Stimulated activated CD4-positive, alpha-beta T cell treated with anti-CD3 and anti-CD28 coated beads, TNF-alpha, amount 100 ng/mL, for 4 hours (primary cell): Measurements from ENCODE around the gene PPP1R1B.
"Not testable (repeated sequence)": the region's sequence is repeated elsewhere in the genome, so short reads cannot be mapped to it uniquely, and the experiment has no call there.

Experiments
- DNase-seq, 3 experiments: peaks; one replicate each; pipeline ENCODE4 v3.0.0-alpha.2; 2020; ENCODE audit warnings: low read depth in 3 of 3

The PPP1R1B gene

GRCh38 chr17:39626171-39627046 lies at the start of gene PPP1R1B:
Gene PPP1R1B, plus strand, starts transcription at chr17:39626952. Its CDS starts 441 bp downstream, at chr17:39627393.
- peak in 1 of 3 experiments; percentile 24 for DNase-seq

- DNase-seq: no peak
These were observed 48.5 kb upstream of the PPP1R1B start for GRCh38 chr17:39578272-39578671.

- no peak for DNase-seq
These were observed 47.3 kb upstream of the PPP1R1B start for GRCh38 chr17:39579318-39580081.

GRCh38 chr17:39580082-39580468 lies 46.7 kb upstream of the PPP1R1B start:
- DNase-seq: no peak

- DNase-seq: no peak
These were observed 45.5 kb upstream of the PPP1R1B start for GRCh38 chr17:39581071-39581758.

GRCh38 chr17:39581759-39582085 lies 45.0 kb upstream of the PPP1R1B start:
- DNase-seq: no peak

GRCh38 chr17:39582658-39583057 lies 44.1 kb upstream of the PPP1R1B start:
- DNase-seq: no peak

- not testable (repeated sequence) for DNase-seq
These were observed 36.6 kb upstream of the PPP1R1B start for GRCh38 chr17:39590180-39590579.

- DNase-seq: no peak
These were observed 34.5 kb upstream of the PPP1R1B start for GRCh38 chr17:39591958-39592954.

- DNase-seq: no peak
These were observed 33.4 kb upstream of the PPP1R1B start for GRCh38 chr17:39593371-39593770.

- no peak for DNase-seq
These were observed 31.5 kb upstream of the PPP1R1B start for GRCh38 chr17:39595294-39595693.

- DNase-seq: no peak
These were observed 30.7 kb upstream of the PPP1R1B start for GRCh38 chr17:39595928-39596510.

- no peak for DNase-seq
These were observed 30.0 kb upstream of the PPP1R1B start for GRCh38 chr17:39596543-39597267.

- DNase-seq: no peak
These were observed 29.2 kb upstream of the PPP1R1B start for GRCh38 chr17:39597372-39598046.

GRCh38 chr17:39598047-39598481 lies 28.7 kb upstream of the PPP1R1B start:
- no peak for DNase-seq

GRCh38 chr17:39598630-39599003 lies 28.1 kb upstream of the PPP1R1B start:
- no peak for DNase-seq

- DNase-seq: no peak
These were observed 27.6 kb upstream of the PPP1R1B start for GRCh38 chr17:39599004-39599664.

- DNase-seq: no peak
These were observed 27.0 kb upstream of the PPP1R1B start for GRCh38 chr17:39599665-39600231.
